Measurements from ENCODE around the gene LAMA3. TPM values are rescaled to one million over a fixed set of nuclear protein-coding genes. Genes with fewer than 3 reads are reported as not detected.

Gene LAMA3
- total and polyA plus RNA-seq, 2 of the 13 experiments (the other 11 are each of a cell fraction or from before 2014, with no cell fraction given), result 0.45 to 2.2 TPM

DNA sequence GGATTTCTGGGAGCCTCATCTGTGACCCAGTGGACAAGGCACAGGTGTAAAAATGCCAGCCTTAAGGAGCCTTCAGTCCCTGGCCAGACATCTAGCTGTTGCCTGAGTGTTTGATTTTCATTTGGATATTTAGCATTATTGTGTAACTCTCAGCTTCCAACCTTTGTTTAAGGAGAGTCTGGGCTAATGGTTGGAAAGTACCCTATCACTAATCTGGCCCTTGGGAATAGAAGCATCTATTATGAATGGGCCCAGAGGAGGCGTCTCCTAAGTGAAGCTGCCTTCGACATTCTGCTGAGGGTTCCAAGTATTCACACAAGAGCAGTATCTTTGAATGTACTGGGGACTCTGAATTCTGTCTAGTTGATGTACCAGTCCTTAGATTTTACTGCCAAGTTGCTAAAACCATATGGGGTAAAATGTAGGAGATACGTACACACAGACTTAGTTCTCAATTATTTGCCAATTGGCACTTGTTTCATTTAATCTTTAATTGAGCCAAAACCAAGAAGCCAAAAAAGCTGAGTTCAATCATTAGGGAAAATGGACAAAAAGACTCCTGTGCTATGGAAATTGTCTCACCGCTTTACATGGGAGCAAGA is 19.3 kb upstream of the LAMA3 start:
- BruUV-seq (replicated peaks), result no TSS peak
- FAIRE-seq, result no peak
- POLR2A ChIA-PET, result no interaction called here

More for the DNA sequence above, 19.3 kb upstream of the LAMA3 start:
- intact Hi-C loops (cut with micrococcal nuclease; ENCODE audit: unreplicated experiment), result no loop called here
- TF ChIP-seq SNAPC2 (CRISPR knock-in tag; IDR thresholded peaks at IDR 0.05) (no peak), AGO1 (IDR thresholded peaks at IDR 0.05; ENCODE audit: low read depth, low read length, poor library complexity, severe bottlenecking) (no peak), MATR3 (CRISPR knock-in tag; IDR thresholded peaks at IDR 0.05) (no peak), ZKSCAN1 (IDR thresholded peaks at IDR 0.05; ENCODE audit: low read length) (no peak), BHLHE40 (IDR thresholded peaks at IDR 0.05; ENCODE audit: low read length) (no peak), RFXAP (CRISPR knock-in tag; IDR thresholded peaks at IDR 0.05; ENCODE audit: borderline replicate concordance) (no peak), ARNT (IDR thresholded peaks at IDR 0.05) (no peak), FOXA1 (IDR thresholded peaks at IDR 0.05) (no peak), FOXA1 (CRISPR knock-in tag; IDR thresholded peaks at IDR 0.05) (no peak), ZFP37 (CRISPR knock-in tag; IDR thresholded peaks at IDR 0.05; ENCODE audit: borderline replicate concordance) (no peak)
- TF ChIP-seq, protein P1, sequence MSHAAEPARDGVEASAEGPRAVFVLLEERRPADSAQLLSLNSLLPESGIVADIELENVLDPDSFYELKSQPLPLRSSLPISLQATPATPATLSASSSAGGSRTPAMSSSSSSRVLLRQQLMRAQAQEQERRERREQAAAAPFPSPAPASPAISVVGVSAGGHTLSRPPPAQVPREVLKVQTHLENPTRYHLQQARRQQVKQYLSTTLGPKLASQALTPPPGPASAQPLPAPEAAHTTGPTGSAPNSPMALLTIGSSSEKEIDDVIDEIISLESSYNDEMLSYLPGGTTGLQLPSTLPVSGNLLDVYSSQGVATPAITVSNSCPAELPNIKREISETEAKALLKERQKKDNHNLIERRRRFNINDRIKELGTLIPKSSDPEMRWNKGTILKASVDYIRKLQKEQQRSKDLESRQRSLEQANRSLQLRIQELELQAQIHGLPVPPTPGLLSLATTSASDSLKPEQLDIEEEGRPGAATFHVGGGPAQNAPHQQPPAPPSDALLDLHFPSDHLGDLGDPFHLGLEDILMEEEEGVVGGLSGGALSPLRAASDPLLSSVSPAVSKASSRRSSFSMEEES (CRISPR knock-in tag; IDR thresholded peaks at IDR 0.05), result no peak
- TF ChIP-seq, protein P2, sequence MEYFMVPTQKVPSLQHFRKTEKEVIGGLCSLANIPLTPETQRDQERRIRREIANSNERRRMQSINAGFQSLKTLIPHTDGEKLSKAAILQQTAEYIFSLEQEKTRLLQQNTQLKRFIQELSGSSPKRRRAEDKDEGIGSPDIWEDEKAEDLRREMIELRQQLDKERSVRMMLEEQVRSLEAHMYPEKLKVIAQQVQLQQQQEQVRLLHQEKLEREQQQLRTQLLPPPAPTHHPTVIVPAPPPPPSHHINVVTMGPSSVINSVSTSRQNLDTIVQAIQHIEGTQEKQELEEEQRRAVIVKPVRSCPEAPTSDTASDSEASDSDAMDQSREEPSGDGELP (IDR thresholded peaks at IDR 0.05; ENCODE audit: borderline replicate concordance, low read depth), result no peak
- TF ChIP-seq, protein P3, sequence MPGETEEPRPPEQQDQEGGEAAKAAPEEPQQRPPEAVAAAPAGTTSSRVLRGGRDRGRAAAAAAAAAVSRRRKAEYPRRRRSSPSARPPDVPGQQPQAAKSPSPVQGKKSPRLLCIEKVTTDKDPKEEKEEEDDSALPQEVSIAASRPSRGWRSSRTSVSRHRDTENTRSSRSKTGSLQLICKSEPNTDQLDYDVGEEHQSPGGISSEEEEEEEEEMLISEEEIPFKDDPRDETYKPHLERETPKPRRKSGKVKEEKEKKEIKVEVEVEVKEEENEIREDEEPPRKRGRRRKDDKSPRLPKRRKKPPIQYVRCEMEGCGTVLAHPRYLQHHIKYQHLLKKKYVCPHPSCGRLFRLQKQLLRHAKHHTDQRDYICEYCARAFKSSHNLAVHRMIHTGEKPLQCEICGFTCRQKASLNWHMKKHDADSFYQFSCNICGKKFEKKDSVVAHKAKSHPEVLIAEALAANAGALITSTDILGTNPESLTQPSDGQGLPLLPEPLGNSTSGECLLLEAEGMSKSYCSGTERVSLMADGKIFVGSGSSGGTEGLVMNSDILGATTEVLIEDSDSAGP (CRISPR knock-in tag; IDR thresholded peaks at IDR 0.05; ENCODE audit: borderline replicate concordance), result no peak
- Histone ChIP-seq H3K4me3 (replicated peaks in 1 of 3; ENCODE audit: insufficient read depth in 1 of 3, low read depth in 2 of 3, low read length in 3 of 3) (no peak overlapping the region), H3K9ac (ENCODE audit: insufficient read depth, low read depth, low read length) (no peak overlapping the region), H3K79me2 (ENCODE audit: insufficient read depth, low read length) (no peaks in the 10 kb centered on the region), H3K27me3 (ENCODE audit: control insufficient read depth in 1 of 2, insufficient read depth in 2 of 2, low read length in 2 of 2) (peaks cover 0 to 12% of the 10 kb centered on the region in 2 experiments; a peak in 2 of 5 replicates), H3K4me1 (ENCODE audit: insufficient read depth, low read length) (no peaks in the 10 kb centered on the region), H2AFZ (ENCODE audit: low read length) (no peak overlapping the region), H4K20me1 (ENCODE audit: insufficient read depth, low read length) (no peaks in the 10 kb centered on the region), H3K36me3 (replicated peaks in 1 of 2; ENCODE audit: control insufficient read depth in 1 of 2, insufficient read depth in 2 of 2, low read length in 2 of 2) (no peaks in the 10 kb centered on the region), H3K4me2 (ENCODE audit: low read depth, low read length) (no peak overlapping the region), H3K27ac (ENCODE audit: extremely low read length, insufficient read depth, low read length) (no peak overlapping the region), H3K9me3 (ENCODE audit: low read length) (no peaks in the 10 kb centered on the region)
- ATAC-seq, result no peak
- 17% methylated on average over 4 of the region's 4 CpGs for WGBS (ENCODE audit: low lambda C conversion rate)
- in situ Hi-C loops (cut with HindIII; ENCODE audit: extremely low pct_ligation_motif_present, low pct_unique_long_range_greater_than_20kb), result no loop called here
- DNase-seq (ENCODE audit: low spot score), result no peak
- CTCF ChIA-PET (ENCODE audit: low intra/inter-chr PET ratio, low total read pairs), result no interaction called here
